ENCODE results near the gene LAPTM4A. TPM values are rescaled to one million over a fixed set of nuclear protein-coding genes. Genes with fewer than 3 reads are reported as not detected.

Gene LAPTM4A
- total and polyA plus RNA-seq, 2 experiments from 2014 or later, result 255 to 455 TPM

- H3K9me2 ChIP-seq (replicated peaks; ENCODE audit: insufficient read depth), result no peaks in the 10 kb centered on the region
- no peaks in the 10 kb centered on the region for H3K9me3 ChIP-seq (ENCODE audit: low read depth)
- no peak overlapping the region for H3K27ac ChIP-seq
- no peak overlapping the region for H3K4me3 ChIP-seq
- no peaks in the 10 kb centered on the region for H3K4me1 ChIP-seq (ENCODE audit: insufficient read depth)
- no peak overlapping the region for H3K4me2 ChIP-seq
- no peak overlapping the region for H2AFZ ChIP-seq
- TF ChIP-seq CTCF (IDR thresholded peaks at IDR 0.05; ENCODE audit: poor library complexity) (no peak), EZH2phosphoT487 (IDR thresholded peaks at IDR 0.05; ENCODE audit: low read depth, severe bottlenecking, unreplicated experiment) (no peak), EZH2 (IDR thresholded peaks at IDR 0.05; ENCODE audit: borderline replicate concordance) (no peak)
- H3K27me3 ChIP-seq, result no peaks in the 10 kb centered on the region
- 93% methylated on average over 2 of the region's 2 CpGs for WGBS (ENCODE audit: low lambda C conversion rate, missing lambda C conversion rate)
- H3K36me3 ChIP-seq (replicated peaks; ENCODE audit: insufficient read depth, low read depth), result no peaks in the 10 kb centered on the region
- no peak for DNase-seq (ENCODE audit: low spot score)
- no peaks in the 10 kb centered on the region for H4K20me1 ChIP-seq (ENCODE audit: insufficient read depth, poor library complexity, severe bottlenecking)
- no peaks in the 10 kb centered on the region for H3K79me2 ChIP-seq
These were observed 30.4 kb upstream of the LAPTM4A start for GRCh38 chr2:20081841-20082240.

DNA sequence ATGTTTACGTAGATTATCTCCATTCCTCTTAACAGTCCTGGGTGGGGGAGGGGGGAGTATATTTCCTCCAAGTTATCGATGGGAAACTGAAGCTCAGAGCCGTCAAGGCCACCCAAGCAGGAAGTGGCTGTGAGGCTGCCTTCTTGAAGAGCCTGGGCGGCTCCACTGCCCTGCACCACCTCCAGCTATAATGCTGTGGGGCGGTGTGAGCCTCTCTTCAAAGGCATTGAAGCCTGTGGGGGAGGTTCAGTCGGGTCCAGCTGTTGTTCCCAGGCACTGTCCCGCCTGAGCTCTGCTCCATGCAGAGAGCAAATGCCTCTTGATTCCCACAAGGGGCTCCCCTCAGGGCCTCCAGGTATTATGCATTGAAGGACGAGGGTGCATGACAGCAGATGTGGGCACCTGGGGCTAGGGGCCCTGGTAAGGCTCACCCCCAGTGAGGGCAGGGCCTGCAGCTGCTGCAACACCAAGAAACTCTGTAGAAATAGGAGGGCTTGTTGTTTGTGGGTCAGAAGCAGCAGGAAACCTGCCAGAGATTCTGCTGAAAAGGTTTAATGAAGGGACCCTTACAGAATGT, 29.5 kb upstream of the LAPTM4A start:
- Histone ChIP-seq H3K9me3 (ENCODE audit: low read depth) (no peaks in the 10 kb centered on the region), H4K20me1 (ENCODE audit: insufficient read depth, poor library complexity, severe bottlenecking) (no peaks in the 10 kb centered on the region), H3K27me3 (no peaks in the 10 kb centered on the region), H2AFZ (no peak overlapping the region), H3K79me2 (no peaks in the 10 kb centered on the region), H3K4me1 (ENCODE audit: insufficient read depth) (no peaks in the 10 kb centered on the region), H3K4me3 (no peak overlapping the region), H3K36me3 (replicated peaks; ENCODE audit: insufficient read depth, low read depth) (no peaks in the 10 kb centered on the region), H3K27ac (no peak overlapping the region), H3K4me2 (no peak overlapping the region), H3K9me2 (replicated peaks; ENCODE audit: insufficient read depth) (no peaks in the 10 kb centered on the region)
- DNase-seq (ENCODE audit: low spot score), result no peak
- WGBS (ENCODE audit: low lambda C conversion rate, missing lambda C conversion rate), result 48% methylated on average over 8 of the region's 8 CpGs
- no peak for TF ChIP-seq EZH2 (IDR thresholded peaks at IDR 0.05; ENCODE audit: borderline replicate concordance)
- no peak for TF ChIP-seq CTCF (IDR thresholded peaks at IDR 0.05; ENCODE audit: poor library complexity)
- no peak for TF ChIP-seq EZH2phosphoT487 (IDR thresholded peaks at IDR 0.05; ENCODE audit: low read depth, severe bottlenecking, unreplicated experiment)

DNA sequence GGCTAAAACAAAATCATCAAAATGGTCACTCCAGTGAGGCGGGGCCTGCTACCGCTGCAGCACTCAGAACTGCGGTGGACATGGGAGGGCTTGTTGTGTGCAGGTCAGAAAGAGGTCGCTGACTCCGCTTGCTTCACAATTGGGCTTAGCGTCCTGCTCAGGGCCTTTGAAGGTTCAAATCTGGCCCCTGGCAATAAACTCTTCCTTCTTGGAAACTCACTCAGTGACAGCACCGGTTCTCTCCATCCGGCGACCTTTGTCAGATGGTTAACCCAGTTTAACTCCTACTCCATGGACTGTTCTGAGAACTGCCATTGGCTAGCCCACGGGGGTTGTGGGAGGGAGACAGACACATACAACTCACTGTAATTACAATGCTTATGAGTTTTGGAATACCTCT, 29.0 kb upstream of the LAPTM4A start:
- Histone ChIP-seq H3K4me1 (ENCODE audit: insufficient read depth) (no peaks in the 10 kb centered on the region), H3K9me3 (ENCODE audit: low read depth) (no peaks in the 10 kb centered on the region), H3K9me2 (replicated peaks; ENCODE audit: insufficient read depth) (no peaks in the 10 kb centered on the region), H3K4me3 (no peak overlapping the region), H2AFZ (no peak overlapping the region), H3K79me2 (no peaks in the 10 kb centered on the region), H3K27ac (no peak overlapping the region), H4K20me1 (ENCODE audit: insufficient read depth, poor library complexity, severe bottlenecking) (no peaks in the 10 kb centered on the region), H3K4me2 (no peak overlapping the region), H3K27me3 (no peaks in the 10 kb centered on the region), H3K36me3 (replicated peaks; ENCODE audit: insufficient read depth, low read depth) (no peaks in the 10 kb centered on the region)
- 83% methylated on average over 10 of the region's 10 CpGs for WGBS (ENCODE audit: low lambda C conversion rate, missing lambda C conversion rate)
- no peak for TF ChIP-seq EZH2phosphoT487 (IDR thresholded peaks at IDR 0.05; ENCODE audit: low read depth, severe bottlenecking, unreplicated experiment)
- TF ChIP-seq CTCF (IDR thresholded peaks at IDR 0.05; ENCODE audit: poor library complexity), result no peak
- no peak for TF ChIP-seq EZH2 (IDR thresholded peaks at IDR 0.05; ENCODE audit: borderline replicate concordance)
- DNase-seq (ENCODE audit: low spot score), result no peak
